IMR-90 (cell line): ENCODE data around the gene TTLL12. TPM values are rescaled to one million over a fixed set of nuclear protein-coding genes. Genes with fewer than 3 reads are reported as not detected.

ENCODE experiments used
- ATAC-seq: fragments of 200-7000 bp; cut with Tn5 transposase; 2 replicates; pipeline ENCODE4 v1.9.1; 2020; ENCODE audit warnings: low read depth, mild to moderate bottlenecking, moderate library complexity
- BruUV-seq: library from RNA; stranded (reverse); fragments of 400-500 nt; replicated peaks from 2 replicates; lab custom pipeline; 2021; lab: Mats Ljungman, UMichigan
- CTCF ChIA-PET: fragments of 300-600 bp; formaldehyde crosslinking; extraction: SDS; loops from one replicate; lab custom pipeline; 2021; ENCODE audit warnings: antibody characterized with exemption; lab: Yijun Ruan, JAX
- POLR2A ChIA-PET: fragments of 300-600 bp; sonication (Branson Sonifier 250); formaldehyde crosslinking; loops from one replicate; lab custom pipeline; 2022; ENCODE audit warnings: antibody characterized with exemption; ENCODE audit not compliant: unreplicated experiment; lab: Charles Lee
- DNase-seq: peaks from one replicate; pipeline ENCODE4 v3.0.0; 2013
- H2AFZ ChIP-seq: replicated peaks from 2 replicates; pipeline ENCODE3; 2013; ENCODE audit warnings: low read length, mild to moderate bottlenecking; ENCODE audit not compliant: poor library complexity
- H2AK5ac ChIP-seq: 2 replicates; pipeline ENCODE4 v1.6.1; 2013; ENCODE audit warnings: low read depth, low read length, inconsistent platforms
- H2AK9ac ChIP-seq: replicated peaks from 2 replicates; pipeline ENCODE3; 2013; ENCODE audit warnings: mild to moderate bottlenecking, low read depth, low read length, moderate library complexity; ENCODE audit not compliant: poor library complexity
- H2BK120ac ChIP-seq: 2 replicates; pipeline ENCODE4 v1.6.1; 2013; ENCODE audit warnings: low read depth, low read length, inconsistent platforms
- H2BK15ac ChIP-seq: 3 replicates; pipeline ENCODE4 v1.6.1; 2013; ENCODE audit warnings: low read depth, low read length, inconsistent platforms
- H2BK20ac ChIP-seq: 2 replicates; pipeline ENCODE4 v1.6.1; 2013; ENCODE audit warnings: low read depth, mild to moderate bottlenecking, inconsistent platforms, low read length, moderate library complexity
- H2BK5ac ChIP-seq: 2 replicates; pipeline ENCODE4 v1.6.1; 2013; ENCODE audit warnings: mild to moderate bottlenecking, low read depth, low read length, inconsistent platforms; ENCODE audit not compliant: poor library complexity, severe bottlenecking
- H3K14ac ChIP-seq: replicated peaks from 2 replicates; pipeline ENCODE4 v1.6.1; 2013; ENCODE audit warnings: low read depth, low read length, inconsistent platforms
- H3K18ac ChIP-seq: 2 replicates; pipeline ENCODE4 v1.6.1; 2013; ENCODE audit warnings: low read depth, low read length, control low read depth
- H3K23ac ChIP-seq: 2 replicates; pipeline ENCODE4 v1.6.1; 2013; ENCODE audit warnings: low read depth, low read length, inconsistent platforms
- H3K27ac ChIP-seq: 2 replicates; pipeline ENCODE4 v1.5.1; 2013; ENCODE audit warnings: mild to moderate bottlenecking, control low read depth, low read length; ENCODE audit not compliant: insufficient read depth
- H3K27me3 ChIP-seq: 2 replicates; pipeline ENCODE4 v1.6.1; 2013; ENCODE audit warnings: low read length; ENCODE audit not compliant: control insufficient read depth, insufficient read depth
- H3K36me3 ChIP-seq: 2 replicates; pipeline ENCODE4 v1.6.1; 2013; ENCODE audit warnings: low read length, mixed read lengths; ENCODE audit not compliant: control insufficient read depth, insufficient read depth
- H3K4ac ChIP-seq: 2 replicates; pipeline ENCODE4 v1.6.1; 2013; ENCODE audit warnings: low read depth, low read length, inconsistent platforms
- H3K4me1 ChIP-seq: 2 replicates; pipeline ENCODE4 v1.6.1; 2013; ENCODE audit warnings: low read length, mixed read lengths; ENCODE audit not compliant: control insufficient read depth, insufficient read depth
- H3K4me2 ChIP-seq: 2 replicates; pipeline ENCODE4 v1.6.1; 2013; ENCODE audit warnings: low read depth, mild to moderate bottlenecking, control low read depth, low read length, moderate library complexity
- H3K4me3 ChIP-seq: 2 replicates; pipeline ENCODE4 v1.5.1; 2013; ENCODE audit warnings: low read depth, mild to moderate bottlenecking, control low read depth, low read length, moderate library complexity; ENCODE audit not compliant: insufficient read depth
- H3K56ac ChIP-seq: 2 replicates; pipeline ENCODE4 v1.6.1; 2013; ENCODE audit warnings: low read length, inconsistent platforms; ENCODE audit not compliant: insufficient read depth; ENCODE audit errors: extremely low read depth
- H3K79me1 ChIP-seq, 2 experiments: 2 replicates each; pipeline ENCODE4 v1.6.1; 2013; ENCODE audit warnings: low read length in 2 of 2, inconsistent platforms in 1 of 2, low read depth in 1 of 2
- H3K9ac ChIP-seq: 2 replicates; pipeline ENCODE4 v1.6.1; 2013; ENCODE audit warnings: low read depth, low read length, control low read depth
- H3K9me1 ChIP-seq: 2 replicates; pipeline ENCODE4 v1.6.1; 2013; ENCODE audit warnings: low read length, inconsistent platforms; ENCODE audit not compliant: insufficient read depth
- H3K9me3 ChIP-seq: 2 replicates; pipeline ENCODE4 v1.6.1; 2013; ENCODE audit warnings: low read length; ENCODE audit not compliant: control insufficient read depth, insufficient read depth
- H4K20me1 ChIP-seq: 2 replicates; pipeline ENCODE4 v1.6.1; 2013; ENCODE audit warnings: low read length, inconsistent platforms; ENCODE audit not compliant: insufficient read depth
- H4K5ac ChIP-seq: 2 replicates; pipeline ENCODE4 v1.6.1; 2013; ENCODE audit warnings: mild to moderate bottlenecking, low read depth, low read length, control low read depth
- H4K8ac ChIP-seq, 2 experiments: 2 replicates each; pipeline ENCODE4 v1.6.1; 2013; ENCODE audit warnings: low read depth in 2 of 2, low read length in 2 of 2, control low read depth in 1 of 2, inconsistent platforms in 1 of 2
- H4K91ac ChIP-seq: 2 replicates; pipeline ENCODE4 v1.6.1; 2013; ENCODE audit warnings: low read depth, low read length, inconsistent platforms; ENCODE audit not compliant: insufficient read depth
- BHLHE40 ChIP-seq: fragments of 150-350 bp; IDR thresholded peaks from 2 replicates; pipeline ENCODE4 v1.6.1; 2016; ENCODE audit warnings: mild to moderate bottlenecking, low read depth, low read length
- CEBPB ChIP-seq: IDR thresholded peaks from 2 replicates; pipeline ENCODE4 v1.6.1; 2012; ENCODE audit warnings: low read depth, low read length, improper control_type of control experiment
- CHD1 ChIP-seq: IDR thresholded peaks from 2 replicates; pipeline ENCODE4 v1.6.1; 2012; ENCODE audit warnings: low read depth, low read length, improper control_type of control experiment
- FOS ChIP-seq: fragments of 150-350 bp; IDR thresholded peaks from 2 replicates; pipeline ENCODE4 v1.6.1; 2016; ENCODE audit warnings: low read depth, low read length
- MAFK ChIP-seq: IDR thresholded peaks from 2 replicates; pipeline ENCODE4 v1.6.1; 2012; ENCODE audit warnings: low read depth, low read length, improper control_type of control experiment
- MAZ ChIP-seq: IDR thresholded peaks from 2 replicates; pipeline ENCODE4 v1.6.1; 2012; ENCODE audit warnings: low read depth, mild to moderate bottlenecking, low read length, improper control_type of control experiment, moderate library complexity, borderline replicate concordance
- MXI1 ChIP-seq: IDR thresholded peaks from 2 replicates; pipeline ENCODE4 v1.6.1; 2012; ENCODE audit warnings: low read depth, mild to moderate bottlenecking, low read length, moderate library complexity, borderline replicate concordance
- NFE2L2 ChIP-seq: fragments of 150-350 bp; IDR thresholded peaks from 2 replicates; pipeline ENCODE4 v1.6.1; 2016; ENCODE audit warnings: low read depth, mild to moderate bottlenecking, low read length
- POLR2A ChIP-seq: IDR thresholded peaks from 2 replicates; pipeline ENCODE4 v1.6.1; 2012; ENCODE audit warnings: mild to moderate bottlenecking, low read depth, low read length
- RAD21 ChIP-seq: IDR thresholded peaks from 2 replicates; pipeline ENCODE4 v1.6.1; 2012; ENCODE audit warnings: low read length, improper control_type of control experiment
- RFX5 ChIP-seq: IDR thresholded peaks from 2 replicates; pipeline ENCODE4 v1.8.0; 2012; ENCODE audit warnings: low read depth, mild to moderate bottlenecking, low read length, moderate library complexity
- SMC3 ChIP-seq: fragments of 150-350 bp; IDR thresholded peaks from 2 replicates; pipeline ENCODE4 v1.6.1; 2016; ENCODE audit warnings: low read depth, mild to moderate bottlenecking, antibody characterized with exemption, low read length, moderate library complexity
- WGBS, 2 experiments: methylation state at CpG; one replicate each; pipeline versions ENCODE4 v1.1.5 to v1.1.7; 2013; ENCODE audit warnings: missing lambda C conversion rate in 2 of 2; ENCODE audit not compliant: insufficient read length in 1 of 2; ENCODE audit errors: extremely low coverage in 2 of 2; 5-methylcytosine and 5-hydroxymethylcytosine counted together
- dilution Hi-C: fragments of 300-500 bp; cut with HindIII; formaldehyde crosslinking; loops from one replicate; pipeline ENCODE4 v1.14.3; 2018; ENCODE audit warnings: low sequenced_read_pairs; ENCODE audit not compliant: unreplicated experiment
- in situ Hi-C: fragments of 300-500 bp; cut with MboI; formaldehyde crosslinking; loops from 3 replicates; pipeline ENCODE4 v1.14.3; 2019; ENCODE audit warnings: low sequenced_read_pairs, inconsistent platforms, mixed read lengths
- intact Hi-C: fragments of 100-400 bp; cut with micrococcal nuclease; formaldehyde crosslinking; loops from 2 replicates; pipeline ENCODE4 v1.10.0; 2022
- polyA plus RNA-seq, 3 experiments: library from polyadenylated mRNA; depleted of rRNA; stranded (reverse); fragments of >200 nt; gene quantifications; 2 replicates each; pipeline ENCODE4 v1.2.3, GENCODE V29; 2012; ENCODE audit warnings: low replicate concordance in 1 of 3
- total RNA-seq: library from RNA; depleted of rRNA; stranded (reverse); fragments of >200 nt; gene quantifications from 2 replicates; pipeline ENCODE4 v1.2.3, GENCODE V29; 2012
- TF ChIP-seq, protein P1 (sequence below): fragments of 150-350 bp; IDR thresholded peaks from 2 replicates; pipeline ENCODE4 v1.6.1; 2017; ENCODE audit warnings: mild to moderate bottlenecking, antibody characterized with exemption, low read length, low read depth
- TF ChIP-seq, protein P2 (sequence below): conservative IDR thresholded peaks from 2 replicates; pipeline ENCODE4 v1.5.1; 2012; ENCODE audit warnings: mild to moderate bottlenecking, low read depth, low read length, improper control_type of control experiment
- TF ChIP-seq, protein P3 (sequence below): fragments of 150-350 bp; IDR thresholded peaks from 2 replicates; pipeline ENCODE4 v1.6.1; 2016; ENCODE audit warnings: low read depth, mild to moderate bottlenecking, low read length, moderate library complexity, borderline replicate concordance

Gene TTLL12
- total and polyA plus RNA-seq, 2 of the 4 experiments (the other 2 are of a cell fraction) = 20.9 to 30.1 TPM

DNA sequence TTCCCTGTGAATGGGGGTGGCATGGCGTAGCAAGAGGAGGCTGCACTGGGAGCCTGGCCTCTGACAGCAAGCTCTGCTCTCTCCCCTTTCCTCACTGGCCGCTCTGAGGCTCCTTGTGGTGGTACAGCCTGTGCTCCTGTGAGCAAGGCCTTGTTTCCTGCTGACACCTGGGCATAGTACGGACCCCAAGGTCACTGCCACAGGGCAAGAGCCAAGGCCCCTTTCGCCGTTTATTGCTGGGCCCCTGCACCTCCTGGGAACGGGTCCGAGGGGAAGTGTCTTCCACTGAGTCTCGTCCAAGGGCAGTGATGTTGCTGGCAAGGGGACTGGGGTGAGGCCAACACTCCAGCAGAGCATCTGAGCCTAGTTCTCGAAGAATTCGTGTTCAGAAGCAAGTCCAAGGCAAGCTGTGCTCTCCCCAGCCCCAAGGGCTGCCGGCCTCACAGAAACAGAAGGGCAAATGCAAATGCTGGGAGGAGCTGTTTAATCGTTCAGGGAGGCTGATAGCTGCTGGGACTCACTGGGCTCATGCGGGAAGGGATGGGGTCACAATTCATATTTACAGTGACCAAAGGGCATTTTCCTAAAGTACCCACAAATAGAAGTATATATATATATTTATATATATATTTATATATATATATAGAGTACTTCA, 15.9 kb upstream of the TTLL12 start:
- ATAC-seq (no peak), DNase-seq (no peak)
- Histone ChIP-seq H3K27me3 (peaks cover 28% of the 10 kb centered on the region; the same call in 1 of the 2 replicates), H4K5ac (no peak overlapping the region), H2AK9ac (no peak overlapping the region), H3K4ac (no peak overlapping the region), H4K20me1 (no peaks in the 10 kb centered on the region), H2BK15ac (no peak overlapping the region), H3K4me1 (peaks cover 4% of the 10 kb centered on the region; the same call in 1 of the 2 replicates), H3K14ac (no peak overlapping the region), H3K4me3 (no peak overlapping the region), H3K9ac (no peak overlapping the region), H3K23ac (no peak overlapping the region), H3K4me2 (no peak overlapping the region), H2BK120ac (no peak overlapping the region), H3K36me3 (no peaks in the 10 kb centered on the region), H3K56ac (no peak overlapping the region), H3K9me1 (no peaks in the 10 kb centered on the region), H2BK5ac (no peak overlapping the region), H2AFZ (no peak overlapping the region), H2AK5ac (no peak overlapping the region), H2BK20ac (no peak overlapping the region), H3K18ac (no peak overlapping the region), H3K9me3 (no peaks in the 10 kb centered on the region), H4K91ac (no peak overlapping the region), H3K79me1 (no peaks in the 10 kb centered on the region), H4K8ac (no peak overlapping the region), H3K27ac (no peak overlapping the region)
- ChIA-PET POLR2A (no interaction called here), CTCF (interaction anchor here (0.7 kb wide), 1 partner anchor 13 kb away, joined by 3 read pairs; no protein-coding TSS in a partner anchor)
- TF ChIP-seq NFE2L2 = no peak
- no peak for TF ChIP-seq MAZ
- no peak for TF ChIP-seq RFX5
- TF ChIP-seq POLR2A = no peak
- TF ChIP-seq, protein P1, sequence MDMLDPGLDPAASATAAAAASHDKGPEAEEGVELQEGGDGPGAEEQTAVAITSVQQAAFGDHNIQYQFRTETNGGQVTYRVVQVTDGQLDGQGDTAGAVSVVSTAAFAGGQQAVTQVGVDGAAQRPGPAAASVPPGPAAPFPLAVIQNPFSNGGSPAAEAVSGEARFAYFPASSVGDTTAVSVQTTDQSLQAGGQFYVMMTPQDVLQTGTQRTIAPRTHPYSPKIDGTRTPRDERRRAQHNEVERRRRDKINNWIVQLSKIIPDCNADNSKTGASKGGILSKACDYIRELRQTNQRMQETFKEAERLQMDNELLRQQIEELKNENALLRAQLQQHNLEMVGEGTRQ = no peak
- TF ChIP-seq BHLHE40 = no peak
- TF ChIP-seq, protein P2, sequence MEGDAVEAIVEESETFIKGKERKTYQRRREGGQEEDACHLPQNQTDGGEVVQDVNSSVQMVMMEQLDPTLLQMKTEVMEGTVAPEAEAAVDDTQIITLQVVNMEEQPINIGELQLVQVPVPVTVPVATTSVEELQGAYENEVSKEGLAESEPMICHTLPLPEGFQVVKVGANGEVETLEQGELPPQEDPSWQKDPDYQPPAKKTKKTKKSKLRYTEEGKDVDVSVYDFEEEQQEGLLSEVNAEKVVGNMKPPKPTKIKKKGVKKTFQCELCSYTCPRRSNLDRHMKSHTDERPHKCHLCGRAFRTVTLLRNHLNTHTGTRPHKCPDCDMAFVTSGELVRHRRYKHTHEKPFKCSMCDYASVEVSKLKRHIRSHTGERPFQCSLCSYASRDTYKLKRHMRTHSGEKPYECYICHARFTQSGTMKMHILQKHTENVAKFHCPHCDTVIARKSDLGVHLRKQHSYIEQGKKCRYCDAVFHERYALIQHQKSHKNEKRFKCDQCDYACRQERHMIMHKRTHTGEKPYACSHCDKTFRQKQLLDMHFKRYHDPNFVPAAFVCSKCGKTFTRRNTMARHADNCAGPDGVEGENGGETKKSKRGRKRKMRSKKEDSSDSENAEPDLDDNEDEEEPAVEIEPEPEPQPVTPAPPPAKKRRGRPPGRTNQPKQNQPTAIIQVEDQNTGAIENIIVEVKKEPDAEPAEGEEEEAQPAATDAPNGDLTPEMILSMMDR = no peak
- TF ChIP-seq, protein P3, sequence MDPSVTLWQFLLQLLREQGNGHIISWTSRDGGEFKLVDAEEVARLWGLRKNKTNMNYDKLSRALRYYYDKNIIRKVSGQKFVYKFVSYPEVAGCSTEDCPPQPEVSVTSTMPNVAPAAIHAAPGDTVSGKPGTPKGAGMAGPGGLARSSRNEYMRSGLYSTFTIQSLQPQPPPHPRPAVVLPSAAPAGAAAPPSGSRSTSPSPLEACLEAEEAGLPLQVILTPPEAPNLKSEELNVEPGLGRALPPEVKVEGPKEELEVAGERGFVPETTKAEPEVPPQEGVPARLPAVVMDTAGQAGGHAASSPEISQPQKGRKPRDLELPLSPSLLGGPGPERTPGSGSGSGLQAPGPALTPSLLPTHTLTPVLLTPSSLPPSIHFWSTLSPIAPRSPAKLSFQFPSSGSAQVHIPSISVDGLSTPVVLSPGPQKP = no peak
- TF ChIP-seq SMC3 = no peak
- no peak for TF ChIP-seq RAD21
- no peak for TF ChIP-seq CEBPB
- no peak for TF ChIP-seq FOS
- TF ChIP-seq MXI1 = no peak
- TF ChIP-seq MAFK = no peak
- no peak for TF ChIP-seq CHD1
- BruUV-seq = no TSS peak
- dilution Hi-C loops (no loop called here), in situ Hi-C loops (no loop called here), intact Hi-C loops (no loop called here)
- 71% methylated on average over 3 of the region's 13 CpGs; no CpG with 5 or more reads in 1 of the 2 experiments for WGBS, 2 experiments
